SW480 (cell line): ENCODE results near the gene VARS2.
A peak's percentile ranks its signal among the peaks of the same experiment; 100 is the strongest.

ENCODE experiments used
- DNase-seq: peaks from one replicate; pipeline ENCODE4 v3.0.0-alpha.2; 2016; ENCODE audit warnings: low spot score

VARS2 gene

GRCh38 chr6:30928677-30929076 lies 14.6 kb downstream of the VARS2 start:
- no peak for DNase-seq

GRCh38 chr6:30930506-30930905 lies 16.5 kb downstream of the VARS2 start:
- DNase-seq = no peak

GRCh38 chr6:30931272-30931671 lies 17.2 kb downstream of the VARS2 start:
- DNase-seq = no peak

- no peak for DNase-seq
These were observed 18.1 kb downstream of the VARS2 start, which contains the start of gene SFTA2 for GRCh38 chr6:30931969-30932645. SFTA2 (minus strand) TSS chr6:30932170; CDS start chr6:30932096, 74 bp downstream.

GRCh38 chr6:30932665-30933365 lies 18.8 kb downstream of the VARS2 start:
- DNase-seq = no peak

- peak; percentile 20 for DNase-seq
These were observed 21.0 kb downstream of the VARS2 start for GRCh38 chr6:30935018-30935417.

- no peak for DNase-seq
These were observed 23.2 kb downstream of the VARS2 start for GRCh38 chr6:30937265-30937664.

GRCh38 chr6:30938730-30939129 lies 24.7 kb downstream of the VARS2 start:
- DNase-seq = no peak

GRCh38 chr6:30939473-30939872 lies 25.4 kb downstream of the VARS2 start:
- no peak for DNase-seq

- no peak for DNase-seq
These were observed 26.4 kb downstream of the VARS2 start, which contains the start of gene MUCL3 for GRCh38 chr6:30940361-30940986. MUCL3 (plus strand) TSS chr6:30940973; CDS start chr6:30941000, 27 bp downstream.

GRCh38 chr6:30942338-30943060 lies 28.5 kb downstream of the VARS2 start:
- DNase-seq = peak; percentile 78

- no peak for DNase-seq
These were observed 30.0 kb downstream of the VARS2 start for GRCh38 chr6:30944051-30944450.

GRCh38 chr6:30945281-30945680 lies 31.2 kb downstream of the VARS2 start:
- DNase-seq = no peak

- no peak for DNase-seq
These were observed 33.2 kb downstream of the VARS2 start for GRCh38 chr6:30947231-30947630.

- DNase-seq = no peak
These were observed 34.8 kb downstream of the VARS2 start for GRCh38 chr6:30948811-30949210.

GRCh38 chr6:30951907-30952469 lies 38.0 kb downstream of the VARS2 start:
- no peak for DNase-seq

- peak; percentile 20 for DNase-seq
These were observed 40.8 kb downstream of the VARS2 start for GRCh38 chr6:30954631-30955366.

- DNase-seq = peak; percentile 74
These were observed 41.5 kb downstream of the VARS2 start for GRCh38 chr6:30955367-30956042.

- peak; percentile 42 for DNase-seq
These were observed 43.7 kb downstream of the VARS2 start for GRCh38 chr6:30957716-30958115.

- DNase-seq = no peak
These were observed 47.1 kb downstream of the VARS2 start for GRCh38 chr6:30960907-30961673.
